Measurements from ENCODE around the gene FGF1. TPM values are rescaled to one million over a fixed set of nuclear protein-coding genes. Genes with fewer than 3 reads are reported as not detected.

FGF1 gene
- total and polyA plus RNA-seq, 8 donors: 0.03 to 0.90 (median 0.35) TPM

- Histone ChIP-seq H3K36me3 (no peaks in the 10 kb centered on the region), H3K9me3 (no peaks in the 10 kb centered on the region), H3K4me3 (no peak overlapping the region), H3K27me3 (no peaks in the 10 kb centered on the region), H3K27ac (no peak overlapping the region), H3K4me1 (peaks cover 0 to 11% (median 0%) of the 10 kb centered on the region in 3 donors)
- DNase-seq (no peak), ATAC-seq (no peak), FAIRE-seq (no peak)
- TF ChIP-seq CTCF (IDR thresholded peaks at IDR 0.05): no peak
- WGBS, 2 donors: 83 to 88% methylated on average over 9 of the region's 9 CpGs
- intact Hi-C loops (cut with DNase I): no loop called here
These were observed 38.9 kb upstream of the FGF1 start for GRCh38 chr5:142724821-142725220.

GRCh38 chr5:142722896-142723295, 37.0 kb upstream of the FGF1 start:
- H3K27me3 ChIP-seq: no peaks in the 10 kb centered on the region
- intact Hi-C loops (cut with DNase I): no loop called here
- TF ChIP-seq CTCF (IDR thresholded peaks at IDR 0.05): no peak
- no peak overlapping the region for H3K4me3 ChIP-seq
- no peak overlapping the region for H3K27ac ChIP-seq
- FAIRE-seq (no peak), DNase-seq (no peak), ATAC-seq (no peak)
- peaks cover 0 to 11% (median 0%) of the 10 kb centered on the region in 3 donors for H3K4me1 ChIP-seq
- no peaks in the 10 kb centered on the region for H3K36me3 ChIP-seq
- WGBS, 2 donors: 75 to 84% methylated on average over 4 of the region's 4 CpGs
- no peaks in the 10 kb centered on the region for H3K9me3 ChIP-seq

GRCh38 chr5:142722146-142722545, 36.3 kb upstream of the FGF1 start:
- H3K9me3 ChIP-seq: no peaks in the 10 kb centered on the region
- ATAC-seq: no peak
- TF ChIP-seq CTCF (IDR thresholded peaks at IDR 0.05): no peak
- intact Hi-C loops (cut with DNase I): no loop called here
- H3K27me3 ChIP-seq: no peaks in the 10 kb centered on the region
- no peak for FAIRE-seq
- no peaks in the 10 kb centered on the region for H3K36me3 ChIP-seq
- 91 to 93% methylated on average over 6 of the region's 6 CpGs for WGBS, 2 donors
- no peak for DNase-seq
- no peak overlapping the region for H3K4me3 ChIP-seq
- H3K27ac ChIP-seq: no peak overlapping the region
- peaks cover 0 to 11% (median 0%) of the 10 kb centered on the region in 3 donors for H3K4me1 ChIP-seq

GRCh38 chr5:142720641-142721271, 34.9 kb upstream of the FGF1 start:
- no peaks in the 10 kb centered on the region for H3K27me3 ChIP-seq
- H3K9me3 ChIP-seq: no peaks in the 10 kb centered on the region
- intact Hi-C loops (cut with DNase I): no loop called here
- 14 to 21% methylated on average over 13 of the region's 13 CpGs for WGBS, 2 donors
- TF ChIP-seq CTCF (IDR thresholded peaks at IDR 0.05): no peak
- DNase-seq (peak; percentile 66 to 89 (median 74)), FAIRE-seq (no peak), ATAC-seq (peak; percentile 78 to 87 (median 82))
- no peaks in the 10 kb centered on the region for H3K36me3 ChIP-seq
- no peak overlapping the region for H3K4me3 ChIP-seq
- peaks cover 0 to 11% (median 0%) of the 10 kb centered on the region in 3 donors for H3K4me1 ChIP-seq
- H3K27ac ChIP-seq: no peak overlapping the region

GRCh38 chr5:142719836-142720370, 34.0 kb upstream of the FGF1 start:
- Histone ChIP-seq H3K27me3 (no peaks in the 10 kb centered on the region), H3K36me3 (no peaks in the 10 kb centered on the region), H3K27ac (no peak overlapping the region), H3K4me3 (no peak overlapping the region), H3K4me1 (peaks cover 0 to 11% (median 0%) of the 10 kb centered on the region in 3 donors), H3K9me3 (no peaks in the 10 kb centered on the region)
- 83 to 90% methylated on average over 8 of the region's 8 CpGs for WGBS, 2 donors
- ATAC-seq (no peak), FAIRE-seq (no peak), DNase-seq (no peak)
- TF ChIP-seq CTCF (IDR thresholded peaks at IDR 0.05): no peak
- intact Hi-C loops (cut with DNase I): loop anchor here in 2 of 3 donors (5.0 kb wide), 1 partner anchor 162 kb away; no protein-coding TSS in a partner anchor
